Measurements from ENCODE around the gene NTM. TPM values are rescaled to one million over a fixed set of nuclear protein-coding genes. Genes with fewer than 3 reads are reported as not detected.

The NTM gene
- polyA plus RNA-seq, 1 donor = 44.4 TPM

DNA sequence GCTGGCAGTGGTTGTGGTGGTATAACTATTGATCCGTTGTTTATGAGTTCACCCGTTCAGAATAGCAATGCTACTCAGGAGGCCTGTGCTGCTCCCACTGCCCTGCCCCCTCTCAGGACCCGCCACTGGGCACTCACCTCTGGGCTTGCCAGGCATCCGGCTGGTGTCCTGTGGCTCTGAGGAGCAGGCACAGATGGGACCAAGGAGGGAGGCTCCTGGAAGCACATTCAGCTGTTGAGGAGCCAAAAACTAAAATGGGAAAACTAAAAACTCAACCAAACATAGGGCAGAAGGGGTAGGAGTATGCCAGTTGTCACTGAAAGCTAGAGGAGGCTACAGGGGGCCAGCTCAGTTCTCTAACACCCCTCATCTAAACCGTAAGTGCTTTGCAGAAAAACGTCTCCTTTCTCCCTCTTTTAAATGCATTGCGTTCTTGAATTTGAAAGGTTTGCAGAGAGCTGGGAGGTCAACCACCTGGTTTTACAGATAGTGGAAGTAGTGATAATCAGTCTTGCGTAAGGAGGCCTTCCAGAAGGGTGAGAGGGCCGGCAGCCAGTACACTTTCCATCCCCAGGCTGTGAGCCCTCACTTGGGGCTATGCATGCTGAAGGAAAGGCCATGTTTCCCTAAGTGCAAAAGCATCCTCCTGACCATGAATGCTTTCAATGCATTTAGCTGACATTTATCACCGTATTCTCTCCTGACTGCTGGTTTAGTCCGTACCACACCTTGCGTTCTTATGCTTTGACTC lies 547.4 kb downstream of the NTM start:
- no peak for DNase-seq

DNA sequence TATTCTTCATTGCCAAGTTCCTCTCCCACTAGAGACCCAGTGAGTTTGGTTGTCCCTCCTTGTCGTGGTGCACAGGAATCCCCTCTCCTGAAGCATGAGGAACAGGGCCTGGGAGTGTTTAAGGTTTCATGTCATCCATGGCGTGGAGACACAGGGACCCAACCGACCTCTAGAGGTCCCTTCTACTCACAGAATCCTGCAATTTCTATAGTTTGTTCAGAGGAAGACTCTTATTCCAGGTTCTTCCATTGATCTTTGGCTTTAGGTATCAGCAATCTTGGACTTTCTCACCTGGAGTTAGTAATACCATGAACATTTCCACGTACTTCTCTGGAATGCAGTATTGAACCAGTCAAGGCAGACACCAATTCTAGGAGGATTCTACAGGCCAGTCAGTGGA lies 548.2 kb downstream of the NTM start:
- DNase-seq = no peak

GRCh38 chr11:131922220-131922619 lies 551.8 kb downstream of the NTM start:
- no peak for DNase-seq

DNA sequence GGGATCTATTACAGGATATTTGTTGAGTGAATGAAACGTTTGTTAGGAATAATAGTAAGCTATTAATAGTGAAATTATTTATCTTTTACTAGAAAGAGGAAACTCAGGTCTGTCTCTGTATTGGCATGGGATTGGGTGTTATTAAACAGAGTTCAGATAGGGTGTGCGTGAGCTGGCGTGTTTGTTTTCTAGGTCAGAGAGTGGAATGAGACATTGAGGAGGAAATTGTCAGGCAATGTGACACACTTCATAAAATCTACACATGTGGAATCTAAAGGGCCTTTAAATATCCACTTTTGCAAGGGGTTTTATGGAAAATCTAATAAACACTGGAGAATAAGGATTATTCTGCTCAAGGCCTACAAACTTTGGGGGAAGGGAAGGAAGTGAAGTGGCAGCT lies 552.9 kb downstream of the NTM start:
- no peak for DNase-seq

DNA sequence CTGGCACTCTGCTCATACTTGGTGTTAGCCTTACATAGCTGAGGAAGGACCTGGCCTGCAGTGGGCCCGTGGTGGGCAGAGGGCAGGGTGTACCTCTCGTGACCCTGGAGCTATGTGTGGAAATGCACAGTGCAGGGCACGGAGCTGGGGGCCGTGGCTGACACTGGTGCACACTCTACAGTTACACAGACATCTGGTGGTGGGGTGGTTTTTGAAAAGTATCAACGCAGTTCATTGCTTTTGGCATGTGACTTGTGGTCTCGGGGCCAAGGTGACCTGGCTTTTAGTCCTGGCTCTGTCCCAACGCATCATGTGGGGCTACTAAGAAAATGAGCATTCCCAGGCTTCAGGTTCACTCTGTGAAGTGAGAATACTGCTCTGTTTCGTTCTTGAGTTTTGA lies 553.6 kb downstream of the NTM start:
- DNase-seq = no peak

DNA sequence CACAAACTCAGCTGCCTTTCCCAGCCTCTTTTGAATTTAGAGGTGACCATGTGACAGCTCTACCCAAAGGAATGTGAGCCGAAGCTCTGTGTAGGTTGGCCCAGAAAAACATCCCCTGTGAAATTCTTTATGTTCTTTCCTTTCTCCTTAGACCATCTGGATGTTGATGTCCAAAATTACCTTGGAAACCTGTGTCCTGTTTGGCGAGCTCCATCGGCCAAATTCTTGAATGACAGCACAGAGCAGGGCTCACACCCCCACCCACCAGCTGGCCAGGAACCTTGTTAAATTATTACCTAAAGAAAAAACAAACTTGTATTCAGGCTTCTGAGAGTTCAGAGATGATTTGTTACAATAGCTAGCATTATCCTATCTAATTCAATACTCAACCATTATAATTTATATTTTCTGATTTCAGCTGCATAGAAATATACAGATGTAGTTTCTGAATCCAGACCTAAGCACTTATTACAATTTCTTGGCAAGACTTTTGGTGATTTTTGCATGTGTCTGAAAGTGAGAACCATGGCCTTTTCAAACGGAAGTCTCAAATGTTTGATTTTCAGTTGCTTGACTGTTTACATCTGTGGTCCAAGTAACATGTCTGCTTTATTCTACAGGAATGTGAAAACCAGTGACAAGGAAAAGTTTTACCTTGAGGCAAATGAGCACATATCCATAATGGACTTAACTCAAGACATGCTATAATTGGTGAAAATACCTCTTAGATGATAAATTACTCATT lies 554.2 kb downstream of the NTM start:
- no peak for DNase-seq

DNA sequence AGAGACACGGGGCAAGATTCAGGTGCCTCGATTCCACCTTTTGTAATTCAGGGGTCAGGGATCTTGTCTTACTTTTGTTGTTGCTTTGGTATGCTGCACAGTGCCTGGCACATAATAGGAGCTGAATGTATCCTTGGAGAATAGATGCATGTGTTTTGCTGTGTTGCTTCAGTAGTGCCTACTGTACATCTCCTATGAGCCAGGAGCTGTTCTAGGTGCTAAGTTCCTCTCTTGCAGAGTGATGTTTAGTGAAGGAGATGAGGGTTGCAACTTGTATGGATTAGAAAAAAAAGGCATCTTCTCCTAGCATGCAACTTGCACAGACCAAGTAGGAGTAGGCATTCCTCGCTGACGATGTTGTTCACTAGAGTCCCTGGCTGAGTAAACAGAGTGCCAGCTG lies 555.4 kb downstream of the NTM start:
- DNase-seq = no peak

DNA sequence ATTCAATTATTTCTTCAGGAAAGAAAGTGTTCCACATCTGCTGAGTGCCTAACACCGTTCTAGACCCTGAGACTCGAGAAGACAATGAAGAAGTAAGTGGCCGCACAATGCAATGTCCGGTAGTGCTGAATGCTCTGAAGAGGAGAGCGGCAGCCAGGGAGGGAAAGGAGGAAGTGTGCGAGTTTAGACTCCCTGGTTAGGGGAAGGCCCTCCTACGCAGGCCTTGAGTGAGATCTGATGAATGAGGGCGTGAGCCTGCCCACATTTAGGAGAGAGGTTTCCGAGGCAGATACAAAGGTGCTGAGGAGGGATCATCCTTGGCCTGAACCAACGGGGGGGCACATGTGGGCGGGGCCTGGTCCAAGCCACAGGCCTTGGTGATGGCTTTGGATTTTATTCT lies 558.6 kb downstream of the NTM start:
- no peak for DNase-seq

DNA sequence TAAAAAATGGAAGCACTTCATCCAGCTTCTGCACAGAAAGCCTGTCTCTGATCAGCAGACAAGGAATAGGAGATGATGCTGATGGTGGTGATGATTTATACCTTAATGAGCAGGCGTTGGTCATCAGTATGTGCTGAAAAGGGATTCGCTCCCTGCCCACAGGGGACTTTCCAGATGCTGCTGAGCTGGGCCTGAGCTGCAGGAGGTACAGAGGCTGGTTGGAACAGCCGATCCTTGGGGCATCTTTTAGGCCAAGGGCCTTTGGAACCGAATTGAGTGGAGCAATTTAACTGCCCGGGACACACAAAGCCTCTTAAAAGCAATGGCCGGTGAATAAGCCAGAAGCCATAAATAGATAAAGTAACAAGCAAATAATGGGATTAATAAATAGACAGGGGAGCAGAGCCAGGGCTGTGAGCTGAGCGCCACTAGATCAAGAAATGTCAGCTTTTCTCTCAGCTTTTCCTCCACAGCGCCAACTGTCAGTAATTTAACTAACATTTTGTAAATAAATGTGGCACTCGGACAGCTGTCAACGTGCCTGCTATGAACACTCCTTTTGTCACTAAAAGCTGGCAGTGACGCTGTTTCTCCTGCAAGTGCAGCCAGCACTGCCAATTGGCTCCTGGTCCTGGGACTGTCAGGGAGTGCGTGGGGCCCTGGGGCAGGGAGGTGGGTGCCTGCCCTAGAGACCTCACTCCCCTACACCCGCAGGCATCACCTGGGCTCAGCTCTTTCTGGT lies 562.3 kb downstream of the NTM start:
- no peak for DNase-seq

- no peak for DNase-seq
Measured at GRCh38 chr11:131934006-131934405, 563.6 kb downstream of the NTM start.

GRCh38 chr11:131938351-131938751 lies 567.9 kb downstream of the NTM start:
- DNase-seq = no peak

GRCh38 chr11:131940126-131940525 lies 569.7 kb downstream of the NTM start:
- no peak for DNase-seq

DNA sequence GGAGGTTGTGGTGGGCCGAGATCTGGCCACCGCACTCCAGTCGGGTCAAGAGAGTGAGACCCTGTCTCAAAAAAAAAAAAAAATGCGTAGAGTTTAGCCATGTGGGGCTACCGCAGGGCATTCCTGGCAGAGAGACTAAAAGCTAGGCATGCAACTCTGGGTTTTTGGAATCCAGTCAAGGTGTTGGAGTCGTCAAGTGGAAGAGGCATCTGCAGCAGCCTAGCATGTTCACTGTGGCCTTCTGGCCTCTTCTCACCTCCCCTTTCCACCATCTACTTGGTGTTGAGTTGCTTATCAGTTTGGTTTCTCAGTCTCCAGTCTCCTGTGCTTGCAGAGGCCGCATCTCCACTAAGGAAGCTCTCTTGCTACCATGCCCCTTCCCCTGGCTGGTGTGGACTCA lies 572.5 kb downstream of the NTM start:
- no peak for DNase-seq

DNA sequence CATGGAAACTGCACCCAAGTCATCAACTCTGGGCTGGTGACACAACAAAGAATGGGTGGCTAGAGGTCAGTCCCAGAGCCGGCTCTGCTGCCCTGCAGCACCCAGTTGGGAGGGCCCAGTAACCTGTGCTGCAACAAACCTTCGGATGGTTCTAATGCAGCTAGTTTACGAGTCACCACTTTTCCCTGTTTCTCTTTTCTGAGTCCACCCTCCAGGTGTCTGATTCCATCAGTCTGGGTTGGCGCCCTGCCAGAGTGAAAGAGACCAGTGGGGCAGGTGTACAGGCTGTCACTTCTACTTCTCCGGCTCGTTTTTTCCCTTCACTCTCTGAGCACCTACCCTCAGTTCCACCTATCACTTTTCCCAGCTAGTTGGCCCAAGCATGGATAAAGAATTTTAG lies 572.9 kb downstream of the NTM start:
- DNase-seq = no peak

DNA sequence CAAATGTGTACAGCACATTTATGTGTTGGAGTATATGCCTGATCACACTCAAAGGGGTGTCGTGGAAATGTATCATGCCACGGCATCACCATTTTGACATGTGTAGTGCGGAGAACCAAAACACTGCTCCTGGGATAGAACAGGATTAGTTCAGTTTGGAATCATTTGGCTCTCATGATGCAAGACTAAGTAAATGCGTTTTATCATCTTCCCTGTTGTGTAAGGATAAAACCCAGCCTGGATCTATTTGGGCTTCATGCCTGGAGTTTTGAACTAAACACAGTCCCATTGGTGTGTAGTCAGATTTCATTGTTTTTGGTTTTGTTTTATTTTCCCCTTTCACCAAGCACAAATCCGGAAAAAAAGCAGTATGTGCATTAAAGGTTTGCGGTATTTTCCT lies 574.3 kb downstream of the NTM start:
- DNase-seq = no peak

DNA sequence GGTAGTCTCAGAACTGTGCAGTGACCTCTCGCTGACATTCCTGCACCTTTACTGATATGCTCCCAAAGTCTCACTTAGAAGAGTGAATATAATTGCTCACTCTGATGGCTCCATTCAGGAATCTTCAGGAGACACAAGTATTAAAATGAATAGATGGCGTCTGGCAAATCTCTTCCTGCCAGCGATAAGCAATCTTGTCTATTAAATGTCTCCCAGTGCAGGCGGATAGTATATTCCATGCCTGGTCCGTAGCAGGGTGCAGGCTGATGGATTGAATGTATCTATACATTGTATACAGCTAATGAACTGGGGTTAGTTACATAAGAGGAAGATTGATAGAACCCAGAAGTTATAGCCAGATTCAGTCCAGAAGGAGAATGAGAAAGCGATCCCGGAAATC lies 575.3 kb downstream of the NTM start:
- no peak for DNase-seq

DNA sequence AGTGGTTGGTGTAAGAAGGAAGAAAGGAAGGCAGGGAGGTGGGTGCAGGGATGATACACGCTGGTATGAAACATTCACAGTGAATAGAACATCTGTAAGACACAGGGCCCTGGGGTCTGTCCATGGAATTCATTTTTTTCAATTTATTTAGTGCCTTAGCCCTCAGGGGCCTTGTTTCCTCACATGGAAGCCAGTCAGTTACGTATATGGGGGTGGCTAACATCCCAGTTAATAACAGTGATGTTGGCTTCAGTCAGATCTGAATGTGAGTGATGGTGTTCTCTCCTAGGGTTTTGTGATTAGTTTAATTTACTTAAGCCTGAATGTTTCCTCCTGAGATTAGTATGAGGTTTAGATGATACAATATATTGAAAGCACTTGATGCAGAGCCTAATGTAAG lies 577.1 kb downstream of the NTM start:
- DNase-seq = no peak

DNA sequence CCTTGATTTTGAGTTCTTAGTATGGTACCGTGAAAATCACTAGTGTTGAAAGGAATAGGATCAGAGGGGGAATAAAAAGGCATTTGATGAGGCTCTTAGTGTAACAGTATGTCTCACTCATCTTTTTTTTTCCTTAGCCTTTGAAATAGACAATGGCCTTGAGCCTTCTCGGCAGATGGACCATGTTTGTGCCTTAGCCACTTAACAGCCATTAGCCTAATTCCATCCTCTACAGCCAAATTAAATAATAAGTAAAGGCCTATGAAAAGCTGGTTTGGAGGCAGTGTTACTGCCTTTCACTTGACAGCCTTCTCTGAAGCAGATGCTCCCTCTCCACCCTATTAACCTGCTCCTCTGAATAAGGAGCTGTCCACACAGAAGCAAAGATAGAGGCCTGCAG lies 580.7 kb downstream of the NTM start:
- no peak for DNase-seq

- no peak for DNase-seq
Measured at GRCh38 chr11:131954146-131954545, 583.7 kb downstream of the NTM start.

DNA sequence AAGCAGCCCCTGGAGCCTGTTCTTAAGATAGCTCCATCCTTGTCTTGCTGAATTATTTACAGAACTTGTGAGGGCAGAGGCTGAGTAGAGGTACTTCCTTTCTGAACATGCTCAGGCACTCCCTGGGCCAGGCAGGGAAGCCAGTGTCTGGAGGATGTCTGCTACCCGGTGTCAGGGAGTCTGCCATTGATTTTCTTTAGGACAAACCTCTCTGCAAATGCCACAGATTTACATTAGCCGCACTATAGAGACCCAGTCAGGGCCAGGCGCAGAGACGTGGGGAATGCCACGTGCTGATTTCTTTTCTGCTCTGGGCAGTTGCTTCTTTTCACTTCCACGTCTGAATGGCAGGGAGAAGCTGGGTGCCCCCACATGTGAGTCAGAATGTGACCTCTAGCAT lies 585.5 kb downstream of the NTM start:
- DNase-seq = no peak

- DNase-seq = no peak
Measured at GRCh38 chr11:131957201-131957600, 586.8 kb downstream of the NTM start.

GRCh38 chr11:131957875-131958274 lies 587.5 kb downstream of the NTM start:
- DNase-seq = no peak

GRCh38 chr11:131962818-131963217 lies 592.4 kb downstream of the NTM start:
- no peak for DNase-seq
